Right lobe of liver (tissue), 4 donors: ENCODE results near the gene PAK5.

Experiments used
- POLR2A ChIP-seq: fragments of 450-650 bp; IDR thresholded peaks from one replicate; pipeline ENCODE4 v1.6.1; 2017; ENCODE audit warnings: antibody characterized with exemption, mild to moderate bottlenecking
- TF ChIP-seq, protein P1 (sequence below), 4 donors: fragments of 200-600 bp in 3 of 4; fragments of 450-650 bp in 1 of 4; IDR thresholded peaks; one replicate each; pipeline versions ENCODE4 v1.5.1 to v1.8.0; 2016 to 2022; ENCODE audit warnings: antibody characterized with exemption in 4 of 4, mild to moderate bottlenecking in 2 of 4
- donor health status: DM: no; HTN: no; CAD: no.
- donor health status: DM: no; HTN: no; CAD: no.
- donor health status: DM: no; HTN: yes; CAD: no.

DNA sequence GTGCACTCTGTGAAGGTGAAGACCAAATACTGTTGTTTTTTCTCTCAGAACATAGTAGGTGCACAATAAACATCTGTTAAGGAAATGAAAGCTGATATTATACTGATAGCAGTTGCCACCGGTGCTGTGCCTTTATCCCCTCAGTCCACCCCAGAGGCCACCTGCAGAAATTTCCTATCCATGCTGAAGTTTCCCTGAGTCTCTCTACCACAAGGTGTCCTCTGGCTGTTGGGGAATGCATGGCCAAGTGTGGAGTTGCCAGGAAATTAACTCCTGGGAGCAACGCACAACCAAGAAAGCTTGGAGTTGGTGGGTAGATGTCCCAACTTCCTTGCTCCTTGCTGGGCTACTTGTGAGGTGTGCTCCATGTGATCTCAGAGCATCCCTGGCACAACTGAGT is 210.3 kb downstream of the PAK5 start:
- TF ChIP-seq, protein P1, sequence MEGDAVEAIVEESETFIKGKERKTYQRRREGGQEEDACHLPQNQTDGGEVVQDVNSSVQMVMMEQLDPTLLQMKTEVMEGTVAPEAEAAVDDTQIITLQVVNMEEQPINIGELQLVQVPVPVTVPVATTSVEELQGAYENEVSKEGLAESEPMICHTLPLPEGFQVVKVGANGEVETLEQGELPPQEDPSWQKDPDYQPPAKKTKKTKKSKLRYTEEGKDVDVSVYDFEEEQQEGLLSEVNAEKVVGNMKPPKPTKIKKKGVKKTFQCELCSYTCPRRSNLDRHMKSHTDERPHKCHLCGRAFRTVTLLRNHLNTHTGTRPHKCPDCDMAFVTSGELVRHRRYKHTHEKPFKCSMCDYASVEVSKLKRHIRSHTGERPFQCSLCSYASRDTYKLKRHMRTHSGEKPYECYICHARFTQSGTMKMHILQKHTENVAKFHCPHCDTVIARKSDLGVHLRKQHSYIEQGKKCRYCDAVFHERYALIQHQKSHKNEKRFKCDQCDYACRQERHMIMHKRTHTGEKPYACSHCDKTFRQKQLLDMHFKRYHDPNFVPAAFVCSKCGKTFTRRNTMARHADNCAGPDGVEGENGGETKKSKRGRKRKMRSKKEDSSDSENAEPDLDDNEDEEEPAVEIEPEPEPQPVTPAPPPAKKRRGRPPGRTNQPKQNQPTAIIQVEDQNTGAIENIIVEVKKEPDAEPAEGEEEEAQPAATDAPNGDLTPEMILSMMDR (IDR thresholded peaks at IDR 0.05) = no peak
- TF ChIP-seq POLR2A = no peak
